MM.1S (cell line): ENCODE results near the gene PRDM11.

ENCODE experiments used
- DNase-seq: peaks from one replicate; pipeline ENCODE4 v3.0.0-alpha.2; 2015
- H2AFZ ChIP-seq: fragments of 300-600 bp; sonication (generic); 2 replicates; pipeline ENCODE4 v1.6.0; 2016; ENCODE audit warnings: antibody characterized with exemption, low read length
- H3F3A ChIP-seq: fragments of 300-600 bp; sonication (generic); 2 replicates; pipeline ENCODE4 v1.6.1; 2016; ENCODE audit warnings: mild to moderate bottlenecking, antibody characterized with exemption, low read length, moderate library complexity, mixed read lengths; ENCODE audit not compliant: insufficient read depth
- H3K27ac ChIP-seq: fragments of 300-600 bp; sonication (generic); 2 replicates; pipeline ENCODE4 v1.5.1; 2016; ENCODE audit warnings: mild to moderate bottlenecking, low read length
- H3K27me3 ChIP-seq: fragments of 300-600 bp; sonication (generic); replicated peaks from 2 replicates; pipeline ENCODE4 v1.6.0; 2016; ENCODE audit warnings: low read length; ENCODE audit not compliant: insufficient read depth
- H3K36me3 ChIP-seq: fragments of 300-600 bp; sonication (generic); replicated peaks from 2 replicates; pipeline ENCODE4 v1.6.1; 2016; ENCODE audit warnings: mild to moderate bottlenecking, low read length, mixed read lengths; ENCODE audit not compliant: insufficient read depth
- H3K4me1 ChIP-seq: fragments of 300-600 bp; sonication (generic); 2 replicates; pipeline ENCODE4 v1.6.1; 2016; ENCODE audit warnings: low read length, mixed read lengths
- H3K4me2 ChIP-seq: fragments of 300-600 bp; sonication (generic); 2 replicates; pipeline ENCODE4 v1.6.0; 2016; ENCODE audit warnings: low read depth, low read length
- H3K4me3 ChIP-seq: fragments of 300-600 bp; sonication (generic); 2 replicates; pipeline ENCODE4 v1.5.1; 2016; ENCODE audit warnings: low read length, mixed read lengths
- H3K79me2 ChIP-seq: fragments of 300-600 bp; sonication (generic); 2 replicates; pipeline ENCODE4 v1.6.1; 2016; ENCODE audit warnings: mixed run types, low read length, mixed read lengths
- H3K9ac ChIP-seq: fragments of 300-600 bp; sonication (generic); 2 replicates; pipeline ENCODE4 v1.6.1; 2016; ENCODE audit warnings: low read length, mixed read lengths
- H3K9me2 ChIP-seq: fragments of 300-600 bp; sonication (generic); replicated peaks from 2 replicates; pipeline ENCODE4 v1.6.1; 2016; ENCODE audit warnings: mild to moderate bottlenecking, low read length, mixed read lengths; ENCODE audit not compliant: insufficient read depth
- H3K9me3 ChIP-seq: fragments of 300-600 bp; sonication (generic); replicated peaks from 2 replicates; pipeline ENCODE4 v1.6.1; 2016; ENCODE audit warnings: mild to moderate bottlenecking, low read length, mixed read lengths; ENCODE audit not compliant: insufficient read depth
- H4K20me1 ChIP-seq: fragments of 300-600 bp; sonication (generic); 2 replicates; pipeline ENCODE4 v1.6.1; 2016; ENCODE audit warnings: mild to moderate bottlenecking, low read length, moderate library complexity, mixed read lengths; ENCODE audit not compliant: insufficient read depth
- CTCF ChIP-seq: fragments of 300-600 bp; sonication (generic); IDR thresholded peaks from 2 replicates; pipeline ENCODE4 v1.5.1; 2016; ENCODE audit warnings: antibody characterized with exemption, low read length, mixed read lengths
- EZH2 ChIP-seq: fragments of 300-600 bp; sonication (generic); optimal IDR thresholded peaks from 2 replicates; pipeline ENCODE3; 2017; ENCODE audit warnings: low read depth, mild to moderate bottlenecking, antibody characterized with exemption, low read length, mixed read lengths
- EZH2phosphoT487 ChIP-seq: fragments of 300-600 bp; sonication (generic); IDR thresholded peaks from 2 replicates; pipeline ENCODE4 v1.6.1; 2018; ENCODE audit warnings: antibody characterized with exemption, low read length

The PRDM11 gene

GRCh38 chr11:45133878-45134277 is 12.6 kb upstream of the PRDM11 start:
- Histone ChIP-seq H3K9ac (no peak overlapping the region), H3K4me2 (no peak overlapping the region), H3F3A (no peaks in the 10 kb centered on the region), H3K36me3 (no peaks in the 10 kb centered on the region), H3K27ac (no peak overlapping the region), H2AFZ (no peak overlapping the region), H3K4me3 (no peak overlapping the region), H3K79me2 (no peaks in the 10 kb centered on the region), H4K20me1 (no peaks in the 10 kb centered on the region), H3K27me3 (no peaks in the 10 kb centered on the region), H3K4me1 (no peaks in the 10 kb centered on the region), H3K9me3 (no peaks in the 10 kb centered on the region), H3K9me2 (no peaks in the 10 kb centered on the region)
- TF ChIP-seq EZH2 (no peak), CTCF (no peak)
- no peak for DNase-seq

- 0 out of 2 replicates have a peak, but pooled peaks cover 4% of the 10 kb centered on the region for H3K27me3 ChIP-seq
- H3K4me2 ChIP-seq: no peak overlapping the region; the same call in 1 of the 2 replicates
- H2AFZ ChIP-seq: no peak overlapping the region
- peak overlapping the region; percentile 48; the same call in 1 of the 2 replicates for H3K27ac ChIP-seq
- H3K4me1 ChIP-seq: peaks cover 19% of the 10 kb centered on the region
- no peak overlapping the region for H3K4me3 ChIP-seq
- no peaks in the 10 kb centered on the region for H3K9me2 ChIP-seq
- no peak overlapping the region for H3K9ac ChIP-seq
- no peaks in the 10 kb centered on the region for H3K36me3 ChIP-seq
- H3K79me2 ChIP-seq: no peaks in the 10 kb centered on the region
- TF ChIP-seq EZH2 (no peak), EZH2phosphoT487 (no peak), CTCF (no peak)
- H3F3A ChIP-seq: 0 out of 2 replicates have a peak, but pooled peaks cover 4% of the 10 kb centered on the region
- H3K9me3 ChIP-seq: no peaks in the 10 kb centered on the region
- H4K20me1 ChIP-seq: no peaks in the 10 kb centered on the region
- peak; percentile 51 for DNase-seq
Observed at GRCh38 chr11:45141171-45141570, 5.3 kb upstream of the PRDM11 start.

GRCh38 chr11:45141631-45142030 is 4.8 kb upstream of the PRDM11 start:
- no peak overlapping the region for H2AFZ ChIP-seq
- DNase-seq: no peak
- no peak overlapping the region for H3K4me3 ChIP-seq
- H3K4me2 ChIP-seq: no peak overlapping the region; the same call in 1 of the 2 replicates
- TF ChIP-seq CTCF (no peak), EZH2 (no peak), EZH2phosphoT487 (no peak)
- 0 out of 2 replicates have a peak, but pooled peaks cover 4% of the 10 kb centered on the region for H3F3A ChIP-seq
- H3K27ac ChIP-seq: peak overlapping the region; percentile 48; the same call in 1 of the 2 replicates
- 0 out of 2 replicates have a peak, but pooled peaks cover 4% of the 10 kb centered on the region for H3K27me3 ChIP-seq
- no peaks in the 10 kb centered on the region for H3K9me3 ChIP-seq
- H4K20me1 ChIP-seq: no peaks in the 10 kb centered on the region
- H3K9me2 ChIP-seq: no peaks in the 10 kb centered on the region
- no peak overlapping the region for H3K9ac ChIP-seq
- peaks cover 19% of the 10 kb centered on the region for H3K4me1 ChIP-seq
- no peaks in the 10 kb centered on the region for H3K79me2 ChIP-seq
- H3K36me3 ChIP-seq: no peaks in the 10 kb centered on the region
